GM12878 (cell line): Measurements from ENCODE around the gene FLVCR2.

Source experiments
- ATF3 ChIP-seq: IDR thresholded peaks from 2 replicates; pipeline ENCODE4 v1.6.1; 2011; ENCODE audit warnings: low read depth, mild to moderate bottlenecking, low read length, moderate library complexity, borderline replicate concordance; ENCODE audit errors: extremely low read depth
- CHD2 ChIP-seq: IDR thresholded peaks from 2 replicates; pipeline ENCODE4 v1.6.1; 2011; ENCODE audit warnings: low read depth, low read length, improper control_type of control experiment, borderline replicate concordance
- CTCF ChIP-seq, 3 experiments: IDR thresholded peaks in 2 of 3; conservative IDR thresholded peaks in 1 of 3; 2 replicates each; pipeline ENCODE4 v1.5.1; 2011; ENCODE audit warnings: low read depth in 3 of 3, low read length in 3 of 3, mild to moderate bottlenecking in 3 of 3, control low read depth in 2 of 3, moderate library complexity in 2 of 3, inconsistent platforms in 1 of 3, mixed read lengths in 1 of 3; ENCODE audit not compliant: control insufficient read depth in 2 of 3, insufficient read depth in 1 of 3; ENCODE audit errors: extremely low read depth in 1 of 3
- CUX1 ChIP-seq: IDR thresholded peaks from 2 replicates; pipeline ENCODE4 v1.6.1; 2012; ENCODE audit warnings: improper control_type of control experiment, low read depth, low read length; ENCODE audit not compliant: insufficient replicate concordance
- MAX ChIP-seq: IDR thresholded peaks from 2 replicates; pipeline ENCODE4 v1.6.1; 2012; ENCODE audit warnings: low read depth, low read length, improper control_type of control experiment
- POLR2A ChIP-seq: IDR thresholded peaks from 2 replicates; pipeline ENCODE4 v1.6.1; 2011; ENCODE audit warnings: low read depth, mild to moderate bottlenecking, low read length
- SIX5 ChIP-seq: IDR thresholded peaks from 2 replicates; pipeline ENCODE4 v1.6.1; 2011; ENCODE audit warnings: mild to moderate bottlenecking, low read depth, low read length, moderate library complexity; ENCODE audit not compliant: severe bottlenecking
- SPI1 ChIP-seq: IDR thresholded peaks from 2 replicates; pipeline ENCODE4 v1.6.1; 2011; ENCODE audit warnings: low read depth, mild to moderate bottlenecking, low read length, moderate library complexity, borderline replicate concordance; ENCODE audit not compliant: insufficient read depth
- STAT1 ChIP-seq: fragments of 450-650 bp; conservative IDR thresholded peaks from 2 replicates; pipeline ENCODE4 v1.6.1; 2014; ENCODE audit warnings: antibody characterized with exemption, mild to moderate bottlenecking

GRCh38 chr14:75625034-75625433 lies 46.6 kb downstream of the FLVCR2 start:
- no peak for TF ChIP-seq SIX5
- TF ChIP-seq POLR2A, result no peak
- TF ChIP-seq CTCF (IDR thresholded peaks at IDR 0.05 in 2 of 3, conservative IDR thresholded peaks at IDR 0.05 in 1 of 3; ENCODE audit: control insufficient read depth in 2 of 3, extremely low read depth in 1 of 3, insufficient read depth in 1 of 3, low read depth in 3 of 3, low read length in 3 of 3), result no peak
- no peak for TF ChIP-seq MAX
- TF ChIP-seq SPI1, result no peak
- no peak for TF ChIP-seq STAT1
- no peak for TF ChIP-seq CHD2
- no peak for TF ChIP-seq CUX1
- TF ChIP-seq ATF3, result no peak
